Nephron (organoid): ENCODE data around the gene CABLES2.
A peak's percentile ranks its signal among the peaks of the same experiment; 100 is the strongest.

Source experiments
- H3K27ac Mint-ChIP-seq, 3 experiments: 2 replicates each; pipeline ENCODE4 v1.8.0; 2020; ENCODE audit warnings: mixed read lengths in 3 of 3, mild to moderate bottlenecking in 2 of 3, moderate library complexity in 1 of 3
- H3K27me3 Mint-ChIP-seq: 2 replicates; pipeline ENCODE4 v1.8.0; 2021; ENCODE audit warnings: low read depth, mild to moderate bottlenecking, moderate library complexity, mixed read lengths
- H3K36me3 Mint-ChIP-seq: 2 replicates; pipeline ENCODE4 v1.8.0; 2020; ENCODE audit warnings: low read depth, mixed read lengths
- H3K4me1 Mint-ChIP-seq: 2 replicates; pipeline ENCODE4 v1.8.0; 2020; ENCODE audit warnings: mixed read lengths
- H3K4me3 Mint-ChIP-seq, 3 experiments: 2 replicates each; pipeline ENCODE4 v1.8.0; 2020; ENCODE audit warnings: mild to moderate bottlenecking in 3 of 3, mixed read lengths in 3 of 3, moderate library complexity in 2 of 3
- H3K9me3 Mint-ChIP-seq: 2 replicates; pipeline ENCODE4 v1.8.0; 2020; ENCODE audit warnings: mixed read lengths
- TF ChIP-seq, protein P1 (sequence below), 3 experiments: fragments of 200-600 bp; sonication (generic); IDR thresholded peaks; one replicate each; pipeline ENCODE4 v1.5.0; 2021; ENCODE audit warnings: antibody characterized with exemption in 3 of 3; ENCODE audit not compliant: unreplicated experiment in 3 of 3

Gene CABLES2

DNA sequence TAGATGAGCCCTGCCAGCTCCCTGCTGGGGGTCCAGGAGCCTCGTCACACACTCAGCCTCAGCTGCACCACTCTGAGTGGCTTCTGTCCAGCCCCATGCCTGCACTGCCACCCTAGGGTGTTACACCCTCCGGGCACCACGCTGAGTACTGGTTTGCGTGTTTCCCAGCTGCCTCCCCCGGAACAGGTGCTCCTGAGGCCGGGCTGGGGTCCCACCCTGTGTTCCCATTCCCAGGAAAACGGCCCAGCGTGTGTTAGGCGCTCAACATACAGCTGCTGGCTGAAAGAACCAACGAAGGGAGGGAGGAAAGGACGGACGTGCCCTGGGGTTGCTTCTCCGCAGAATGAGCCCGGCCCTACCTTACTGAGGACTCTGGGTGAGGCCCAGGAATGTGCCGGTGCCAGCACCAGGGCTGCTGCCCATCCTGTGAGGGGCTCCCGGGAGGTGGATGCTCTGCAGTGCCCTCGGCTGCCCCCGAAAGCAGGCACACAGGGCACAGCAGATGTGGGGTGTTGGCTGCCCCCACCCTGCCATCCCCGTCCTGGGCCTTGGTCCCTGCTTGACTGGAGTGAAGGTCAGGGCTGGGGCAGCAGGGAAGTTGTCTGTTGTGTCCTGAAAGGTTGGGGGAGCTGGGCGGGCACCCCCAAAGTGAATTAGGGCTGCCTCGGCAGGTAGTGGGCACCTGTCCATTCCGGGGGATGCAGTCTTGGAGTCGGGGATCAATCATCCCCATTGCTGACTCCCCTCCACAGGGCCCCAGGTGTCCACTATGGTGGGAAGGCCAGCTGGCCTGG lies 56.3 kb downstream of the CABLES2 start:
- Mint-ChIP-seq H3K4me3 (no peak overlapping the region), H3K9me3 (peaks cover 8% of the 10 kb centered on the region), H3K27ac (no peak overlapping the region), H3K36me3 (peaks cover 25% of the 10 kb centered on the region), H3K27me3 (peaks cover 3% of the 10 kb centered on the region), H3K4me1 (peaks cover 2% of the 10 kb centered on the region)
- TF ChIP-seq, protein P1, sequence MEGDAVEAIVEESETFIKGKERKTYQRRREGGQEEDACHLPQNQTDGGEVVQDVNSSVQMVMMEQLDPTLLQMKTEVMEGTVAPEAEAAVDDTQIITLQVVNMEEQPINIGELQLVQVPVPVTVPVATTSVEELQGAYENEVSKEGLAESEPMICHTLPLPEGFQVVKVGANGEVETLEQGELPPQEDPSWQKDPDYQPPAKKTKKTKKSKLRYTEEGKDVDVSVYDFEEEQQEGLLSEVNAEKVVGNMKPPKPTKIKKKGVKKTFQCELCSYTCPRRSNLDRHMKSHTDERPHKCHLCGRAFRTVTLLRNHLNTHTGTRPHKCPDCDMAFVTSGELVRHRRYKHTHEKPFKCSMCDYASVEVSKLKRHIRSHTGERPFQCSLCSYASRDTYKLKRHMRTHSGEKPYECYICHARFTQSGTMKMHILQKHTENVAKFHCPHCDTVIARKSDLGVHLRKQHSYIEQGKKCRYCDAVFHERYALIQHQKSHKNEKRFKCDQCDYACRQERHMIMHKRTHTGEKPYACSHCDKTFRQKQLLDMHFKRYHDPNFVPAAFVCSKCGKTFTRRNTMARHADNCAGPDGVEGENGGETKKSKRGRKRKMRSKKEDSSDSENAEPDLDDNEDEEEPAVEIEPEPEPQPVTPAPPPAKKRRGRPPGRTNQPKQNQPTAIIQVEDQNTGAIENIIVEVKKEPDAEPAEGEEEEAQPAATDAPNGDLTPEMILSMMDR (IDR thresholded peaks at IDR 0.05; ENCODE audit: unreplicated experiment in 3 of 3) = no peak

- TF ChIP-seq, protein P1 (IDR thresholded peaks at IDR 0.05; ENCODE audit: unreplicated experiment in 3 of 3) = no peak
- H3K36me3 Mint-ChIP-seq = peaks cover 25% of the 10 kb centered on the region
- peaks cover 3% of the 10 kb centered on the region for H3K27me3 Mint-ChIP-seq
- no peak overlapping the region for H3K27ac Mint-ChIP-seq
- no peaks in the 10 kb centered on the region for H3K4me1 Mint-ChIP-seq
- peaks cover 8% of the 10 kb centered on the region for H3K9me3 Mint-ChIP-seq
- H3K4me3 Mint-ChIP-seq = no peak overlapping the region
These were observed 56.9 kb downstream of the CABLES2 start for GRCh38 chr20:62350098-62350628.

GRCh38 chr20:62349556-62350097 lies 57.5 kb downstream of the CABLES2 start:
- TF ChIP-seq, protein P1 (IDR thresholded peaks at IDR 0.05; ENCODE audit: unreplicated experiment in 3 of 3) = no peak
- H3K4me3 Mint-ChIP-seq = no peak overlapping the region
- peaks cover 3% of the 10 kb centered on the region for H3K27me3 Mint-ChIP-seq
- H3K4me1 Mint-ChIP-seq = no peaks in the 10 kb centered on the region
- no peak overlapping the region for H3K27ac Mint-ChIP-seq
- H3K36me3 Mint-ChIP-seq = peaks cover 28% of the 10 kb centered on the region
- peaks cover 8% of the 10 kb centered on the region for H3K9me3 Mint-ChIP-seq

DNA sequence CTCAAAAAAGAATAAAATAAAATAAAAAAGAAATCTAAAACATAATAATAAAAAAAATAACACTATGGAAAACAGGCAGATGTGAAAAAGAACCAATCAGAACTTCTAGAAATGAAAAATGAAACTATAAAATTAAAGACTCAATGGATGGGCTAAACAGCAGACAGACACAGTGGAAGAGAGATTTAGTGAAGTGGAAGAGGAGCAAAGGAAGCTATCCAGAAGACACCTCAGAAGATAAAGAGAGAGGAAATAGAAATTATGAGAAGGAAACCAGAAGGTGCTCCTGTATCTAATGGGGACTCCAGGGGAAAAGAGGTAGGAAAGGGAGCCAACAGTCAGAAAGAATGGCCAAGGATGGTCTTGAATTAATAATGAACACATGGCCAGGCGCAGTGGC lies 58.5 kb downstream of the CABLES2 start:
- H3K4me1 Mint-ChIP-seq = no peaks in the 10 kb centered on the region
- H3K27me3 Mint-ChIP-seq = peaks cover 3% of the 10 kb centered on the region
- TF ChIP-seq, protein P1 (IDR thresholded peaks at IDR 0.05; ENCODE audit: unreplicated experiment in 3 of 3) = no peak
- H3K4me3 Mint-ChIP-seq = no peak overlapping the region
- peaks cover 34% of the 10 kb centered on the region for H3K36me3 Mint-ChIP-seq
- H3K9me3 Mint-ChIP-seq = peaks cover 8% of the 10 kb centered on the region
- peak overlapping the region in 2 of 3 experiments; percentile 4 to 50 for H3K27ac Mint-ChIP-seq

DNA sequence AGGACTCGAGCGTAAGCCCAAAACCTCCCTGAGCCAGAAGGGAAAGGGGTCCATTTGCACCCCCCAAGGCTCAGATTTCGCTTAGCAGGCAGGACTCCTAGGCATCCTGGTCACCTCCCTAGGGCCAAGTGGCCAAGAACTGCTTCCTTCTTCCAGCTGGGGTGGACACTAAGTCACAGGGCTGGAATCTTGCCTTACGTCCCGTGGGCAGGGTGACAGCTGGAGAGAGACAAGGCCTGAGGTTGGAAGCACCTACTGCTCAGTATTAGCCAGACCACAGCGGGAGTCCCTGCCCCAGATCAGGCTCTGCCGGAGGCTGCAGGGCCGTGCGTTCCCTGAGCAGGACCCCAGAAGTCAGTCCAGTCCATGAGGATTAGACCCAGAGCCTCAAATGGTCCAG lies 59.6 kb downstream of the CABLES2 start:
- peaks cover 3% of the 10 kb centered on the region for H3K27me3 Mint-ChIP-seq
- H3K4me1 Mint-ChIP-seq = no peaks in the 10 kb centered on the region
- TF ChIP-seq, protein P1 (IDR thresholded peaks at IDR 0.05; ENCODE audit: unreplicated experiment in 3 of 3) = no peak
- H3K9me3 Mint-ChIP-seq = peaks cover 8% of the 10 kb centered on the region
- H3K27ac Mint-ChIP-seq = no peak overlapping the region
- H3K4me3 Mint-ChIP-seq = no peak overlapping the region
- H3K36me3 Mint-ChIP-seq = peaks cover 41% of the 10 kb centered on the region

GRCh38 chr20:62347151-62347404 lies 60.0 kb downstream of the CABLES2 start:
- H3K27ac Mint-ChIP-seq = no peak overlapping the region
- H3K9me3 Mint-ChIP-seq = peaks cover 8% of the 10 kb centered on the region
- H3K27me3 Mint-ChIP-seq = peaks cover 3% of the 10 kb centered on the region
- H3K36me3 Mint-ChIP-seq = peaks cover 41% of the 10 kb centered on the region
- H3K4me3 Mint-ChIP-seq = no peak overlapping the region
- TF ChIP-seq, protein P1 (IDR thresholded peaks at IDR 0.05; ENCODE audit: unreplicated experiment in 3 of 3) = no peak
- H3K4me1 Mint-ChIP-seq = no peaks in the 10 kb centered on the region
